GM19467 (cell line): ENCODE data around the gene HNRNPA3.
A peak's percentile ranks its signal among the peaks of the same experiment; 100 is the strongest.
"Not testable (repeated sequence)": the region's sequence is repeated elsewhere in the genome, so short reads cannot be mapped to it uniquely, and the experiment has no call there.

Experiments
- ATAC-seq: cut with Tn5 transposase; IDR thresholded peaks from one replicate; pipeline ENCODE4 v1.9.1; 2021; ENCODE audit warnings: mild to moderate bottlenecking, moderate library complexity; ENCODE audit not compliant: unreplicated experiment

HNRNPA3 gene

DNA sequence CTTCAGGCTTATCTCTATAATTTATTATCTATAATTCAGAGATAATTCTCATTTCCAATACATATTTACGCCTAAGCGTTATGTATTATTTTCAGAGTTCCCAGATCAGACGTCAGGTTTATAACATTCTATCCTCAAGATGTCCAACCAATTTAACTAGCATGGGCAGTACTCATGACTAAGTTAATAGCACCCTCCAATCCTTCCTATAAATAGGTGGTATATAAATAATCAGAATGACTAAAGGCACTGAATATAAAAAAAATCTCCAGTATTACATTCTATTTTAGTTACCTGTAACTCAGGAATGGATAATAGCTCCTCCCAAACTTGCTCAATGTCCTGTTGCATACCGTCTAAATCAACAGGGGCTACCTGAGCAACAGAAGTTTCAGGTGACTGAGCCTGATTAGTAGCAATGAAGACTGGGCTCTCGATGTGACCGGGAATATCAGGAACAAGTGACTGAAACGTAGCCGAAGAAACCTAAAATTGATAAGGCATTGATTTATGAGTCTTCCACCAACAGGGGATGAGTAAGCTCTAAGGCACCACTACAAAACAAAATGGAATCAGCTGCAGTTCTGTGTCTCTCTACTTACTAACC is 19.6 kb downstream of the HNRNPA3 start:
- ATAC-seq: no peak

DNA sequence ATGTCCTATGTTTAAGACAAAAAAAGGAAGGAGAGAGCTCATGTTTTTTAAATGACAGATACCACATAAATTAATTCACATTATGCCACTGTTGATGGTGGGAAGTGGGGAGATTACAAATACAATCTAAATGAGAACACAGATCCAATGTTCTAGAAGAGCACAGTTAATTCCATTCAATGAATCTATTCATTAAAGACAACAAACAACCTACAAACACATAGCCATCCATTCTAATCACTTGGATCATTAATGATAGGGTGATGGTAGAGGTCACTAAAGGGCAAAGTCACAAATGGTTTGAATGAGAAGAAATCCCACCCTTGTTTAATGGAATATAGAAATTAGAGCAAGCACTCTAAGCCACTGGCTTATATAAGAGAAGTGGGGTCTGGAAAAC is 21.7 kb downstream of the HNRNPA3 start:
- ATAC-seq: no peak

DNA sequence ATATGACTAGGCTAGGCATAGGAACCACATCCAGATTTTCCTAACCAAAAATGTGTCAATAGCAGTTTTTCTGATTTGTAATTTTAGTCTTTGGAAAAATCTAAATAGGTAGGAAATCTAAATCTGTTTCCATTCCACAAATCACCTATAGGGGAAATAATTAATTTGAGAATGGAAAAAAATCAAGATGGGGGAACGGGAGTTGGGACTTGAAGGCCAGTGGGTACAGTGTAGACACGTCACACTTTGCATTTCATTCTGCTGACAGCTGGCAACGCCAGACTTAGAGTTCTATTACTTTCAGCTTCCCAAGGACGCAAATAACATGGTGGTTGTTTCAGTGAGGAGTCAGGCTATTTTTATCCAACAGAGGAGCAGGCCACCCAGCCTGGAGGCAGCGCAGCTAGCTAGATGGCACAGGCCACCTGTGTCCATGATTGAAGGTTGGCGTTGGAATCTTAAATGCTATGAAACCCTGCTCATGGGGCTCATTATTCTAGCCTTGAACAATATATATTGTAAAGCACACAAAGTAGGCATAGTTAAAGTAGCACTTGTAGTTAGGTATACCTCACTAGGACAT is 23.4 kb downstream of the HNRNPA3 start:
- no peak for ATAC-seq

DNA sequence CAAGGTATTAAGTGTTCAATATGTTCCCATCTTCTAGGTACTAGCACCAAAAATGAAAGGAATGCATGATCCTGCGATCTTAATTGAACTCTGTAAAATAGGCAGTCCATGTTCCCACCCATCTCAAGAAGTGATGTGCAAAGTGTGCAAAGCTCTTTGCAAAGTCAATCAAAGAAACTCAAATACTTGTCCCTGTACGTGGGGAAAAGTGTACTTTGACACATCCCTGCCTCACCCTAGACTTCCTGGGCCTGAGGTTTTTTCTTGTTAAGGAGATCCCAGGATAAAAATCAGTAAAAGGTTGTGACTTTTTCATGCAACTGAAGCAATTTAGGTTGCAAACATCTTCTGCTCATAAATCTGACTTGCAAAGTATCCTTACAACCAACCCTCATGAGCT is 25.3 kb downstream of the HNRNPA3 start:
- ATAC-seq: no peak

DNA sequence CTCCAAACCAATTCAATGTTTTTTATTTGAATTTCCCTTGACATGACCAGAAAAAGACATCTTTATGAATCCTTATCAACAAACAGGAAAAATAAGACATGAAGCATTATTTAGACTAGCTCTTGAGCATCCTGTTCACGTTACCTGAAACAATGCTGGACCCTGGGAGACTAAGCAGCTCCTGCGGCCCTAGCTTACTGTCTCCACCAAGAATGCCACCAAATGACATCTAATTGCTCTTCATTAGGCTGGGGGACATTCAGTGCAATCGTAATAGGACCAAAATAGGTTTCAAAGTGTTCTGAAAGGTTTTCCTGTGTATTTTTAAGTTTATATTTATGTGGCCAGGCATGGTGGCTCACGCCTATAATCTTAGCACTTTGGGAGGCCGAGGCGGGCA is 26.5 kb downstream of the HNRNPA3 start:
- no peak for ATAC-seq

DNA sequence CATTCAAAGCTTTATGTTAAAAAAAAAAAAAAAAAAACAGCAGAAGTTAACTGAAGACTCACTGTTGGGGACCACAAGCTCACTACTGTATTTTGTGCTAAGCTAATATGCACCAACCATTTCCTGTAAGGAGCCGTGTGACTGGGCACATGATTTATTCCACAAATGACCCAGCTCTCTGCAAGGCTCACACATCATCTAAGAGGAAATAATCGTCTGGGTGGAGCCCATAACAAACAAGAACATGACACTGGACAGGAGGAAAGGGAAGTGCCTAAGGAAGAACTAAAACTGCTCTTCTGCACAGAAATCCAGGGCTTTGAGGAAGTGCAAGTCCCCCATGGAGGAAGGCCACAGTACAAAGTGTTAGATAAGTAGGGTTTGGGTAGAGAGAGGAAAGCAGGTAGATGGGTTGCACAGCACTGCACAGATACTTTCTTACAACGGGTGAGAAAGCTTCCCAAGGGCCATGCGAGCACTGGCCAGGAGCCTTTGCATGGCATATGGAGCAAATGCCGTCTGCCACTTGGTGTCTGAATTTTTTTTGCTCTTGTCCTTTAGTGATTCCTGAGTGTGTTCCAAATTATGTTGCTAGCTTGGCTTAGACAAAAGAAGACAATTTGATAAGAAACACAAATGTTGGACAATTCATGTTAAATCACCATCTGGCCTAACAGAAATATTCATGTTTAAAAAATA is 27.5 kb downstream of the HNRNPA3 start:
- peak; percentile 72 for ATAC-seq

DNA sequence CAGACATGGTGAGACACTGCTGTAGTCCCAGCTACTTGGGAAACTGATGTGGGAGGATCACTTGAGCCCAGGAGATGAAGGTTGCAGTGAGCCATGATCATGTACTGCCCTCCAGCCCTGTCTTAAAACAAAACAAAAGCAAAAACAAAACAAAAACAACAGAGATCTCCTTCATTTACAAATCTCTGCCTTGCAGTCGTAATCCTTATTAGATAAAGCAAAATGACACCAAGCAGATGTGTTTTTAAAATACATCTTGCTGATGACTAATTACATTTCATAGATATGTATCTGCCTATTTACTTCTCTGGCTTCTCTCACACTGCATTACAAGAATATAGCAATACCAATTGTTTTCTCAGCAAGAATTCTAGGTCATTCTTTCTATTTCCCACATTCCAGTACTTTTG is 29.1 kb downstream of the HNRNPA3 start:
- ATAC-seq: no peak

DNA sequence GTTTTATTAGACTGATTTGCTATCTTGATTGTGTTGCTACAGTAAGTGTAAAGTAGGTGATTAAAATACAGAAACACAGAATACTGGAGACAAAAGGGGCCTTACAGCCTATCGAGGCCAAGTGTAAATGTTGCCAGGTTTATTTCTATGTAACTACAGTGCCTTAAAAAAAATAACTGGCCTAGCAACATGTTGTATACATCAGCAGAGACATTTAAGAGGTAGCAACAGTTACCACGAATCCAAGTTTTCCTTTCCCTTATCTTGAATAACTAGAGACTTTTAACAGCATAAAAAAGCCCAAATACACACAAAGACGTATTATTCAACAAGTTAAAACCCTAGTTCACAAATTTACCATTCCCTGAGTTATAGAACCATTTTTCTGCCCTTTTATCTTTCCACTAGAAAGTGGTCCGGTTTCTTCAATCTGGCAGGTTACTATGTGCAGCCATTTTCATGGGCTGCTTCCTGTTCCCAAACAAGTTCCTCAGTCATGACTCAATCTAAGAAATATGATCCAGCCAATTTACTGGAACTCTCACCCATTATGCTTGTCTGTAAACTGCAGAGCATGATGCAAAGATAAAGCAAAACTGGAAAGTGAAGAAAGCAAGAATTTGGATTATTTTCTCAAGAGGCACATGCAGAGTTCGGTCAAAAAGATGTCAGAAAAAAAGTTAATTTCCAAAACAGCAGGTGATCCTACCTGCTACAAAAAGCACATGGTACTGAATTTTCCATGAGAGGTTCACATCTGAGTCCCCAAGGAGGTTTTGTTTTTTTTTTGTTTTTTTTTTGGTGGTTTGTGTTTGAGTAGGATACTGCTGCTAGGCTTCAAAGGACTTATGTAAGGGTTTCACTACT is 29.8 kb downstream of the HNRNPA3 start:
- ATAC-seq: no peak

DNA sequence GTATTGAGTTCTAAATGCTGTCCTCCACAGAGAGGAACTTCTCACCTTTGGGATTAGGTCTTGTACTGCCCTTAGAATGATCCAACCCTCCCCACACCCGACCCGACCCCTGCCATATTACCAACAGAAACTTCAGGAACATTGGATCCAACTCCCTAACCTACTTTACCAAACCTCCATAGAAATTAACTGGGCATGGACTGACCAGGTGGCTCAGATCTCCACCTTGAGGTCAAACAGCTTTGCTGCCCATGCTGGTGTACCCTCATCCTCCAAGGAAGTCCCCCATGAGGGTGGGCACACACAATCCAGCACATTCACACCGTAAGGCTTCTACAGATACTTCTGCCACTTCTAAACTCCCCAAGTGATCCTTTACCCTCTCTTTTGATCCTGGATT is 30.5 kb downstream of the HNRNPA3 start:
- no peak for ATAC-seq

DNA sequence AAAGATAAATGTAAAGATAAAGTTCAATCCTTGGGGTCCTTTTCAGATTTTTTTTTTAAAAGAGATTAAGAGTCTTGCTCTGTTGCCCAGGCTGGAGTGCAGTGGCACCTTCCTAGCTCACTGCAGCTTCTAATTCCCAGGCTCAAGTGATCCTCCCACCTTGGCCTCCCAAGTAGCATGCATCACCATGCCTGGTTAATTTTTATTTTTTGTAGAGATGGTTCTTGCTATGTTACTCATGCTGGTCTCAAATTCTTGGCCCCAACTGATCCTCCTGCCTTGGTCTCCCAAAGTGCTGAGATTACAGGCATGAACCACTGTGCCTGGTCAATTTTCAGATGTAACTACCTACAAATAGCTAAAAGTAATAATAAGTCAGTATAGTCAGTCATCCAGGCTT is 30.9 kb downstream of the HNRNPA3 start:
- ATAC-seq: no peak

DNA sequence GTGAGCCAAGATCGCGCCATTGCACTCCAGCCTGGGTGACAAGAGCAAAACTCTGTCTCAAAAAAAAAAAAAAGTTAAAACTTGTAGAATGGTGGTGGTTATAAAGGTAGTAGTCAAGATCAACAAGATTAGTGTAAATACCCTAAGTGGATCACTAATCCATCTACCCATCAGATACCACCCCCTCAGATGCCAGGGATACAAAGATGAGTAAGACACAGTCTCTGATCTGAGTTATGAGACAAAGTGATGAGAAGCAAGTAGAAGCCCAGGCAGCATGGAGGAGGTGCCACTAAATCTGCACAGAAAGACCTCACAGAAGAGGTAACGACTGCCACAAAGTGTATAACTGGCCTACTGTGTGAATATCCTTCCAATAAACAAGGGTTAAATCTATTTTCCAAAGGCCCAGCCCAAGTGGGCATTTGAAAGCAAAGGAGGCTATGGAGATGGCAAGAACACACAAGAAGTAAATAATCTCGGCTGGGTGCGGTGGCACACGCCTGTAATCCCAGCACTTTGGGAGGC is 31.7 kb downstream of the HNRNPA3 start:
- ATAC-seq: no peak

DNA sequence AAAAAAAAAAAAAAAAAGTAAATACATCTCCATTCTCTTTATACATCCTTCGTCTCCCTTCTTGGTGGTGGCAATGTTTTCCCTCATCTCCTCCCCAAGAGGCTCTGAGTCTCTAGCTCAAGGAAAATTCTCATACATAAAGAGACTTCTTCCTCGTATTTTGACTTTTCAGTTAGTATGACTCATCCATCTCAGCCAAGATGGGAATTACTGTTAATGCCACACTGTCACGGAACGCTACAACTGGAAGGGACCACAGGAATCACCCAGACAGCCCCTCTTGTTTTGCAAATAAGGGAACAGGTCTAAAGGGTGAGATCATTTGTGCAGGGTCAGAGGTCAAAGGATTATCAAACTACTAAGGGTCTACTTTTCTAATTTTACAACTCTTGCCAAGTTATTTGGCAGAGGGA is 32.4 kb downstream of the HNRNPA3 start:
- no peak for ATAC-seq

DNA sequence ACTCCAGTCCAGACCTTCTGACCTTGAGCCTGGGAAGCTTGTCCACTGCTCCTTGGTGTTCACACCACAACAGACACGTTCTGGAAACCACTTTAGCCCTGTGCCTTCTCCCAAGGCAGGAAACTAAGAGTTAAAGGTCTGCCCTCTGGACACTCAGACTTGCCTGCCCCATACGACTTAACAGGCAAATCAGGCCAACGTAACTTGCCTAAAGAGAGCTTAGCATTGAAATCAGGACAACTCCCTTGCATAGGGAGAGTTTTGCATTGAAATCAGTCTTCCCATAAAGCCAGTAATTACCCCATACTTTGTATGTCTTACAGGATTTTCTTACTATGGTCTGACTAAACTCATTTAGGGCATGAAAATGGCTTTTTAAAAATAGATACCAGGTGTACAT is 33.4 kb downstream of the HNRNPA3 start:
- no peak for ATAC-seq

DNA sequence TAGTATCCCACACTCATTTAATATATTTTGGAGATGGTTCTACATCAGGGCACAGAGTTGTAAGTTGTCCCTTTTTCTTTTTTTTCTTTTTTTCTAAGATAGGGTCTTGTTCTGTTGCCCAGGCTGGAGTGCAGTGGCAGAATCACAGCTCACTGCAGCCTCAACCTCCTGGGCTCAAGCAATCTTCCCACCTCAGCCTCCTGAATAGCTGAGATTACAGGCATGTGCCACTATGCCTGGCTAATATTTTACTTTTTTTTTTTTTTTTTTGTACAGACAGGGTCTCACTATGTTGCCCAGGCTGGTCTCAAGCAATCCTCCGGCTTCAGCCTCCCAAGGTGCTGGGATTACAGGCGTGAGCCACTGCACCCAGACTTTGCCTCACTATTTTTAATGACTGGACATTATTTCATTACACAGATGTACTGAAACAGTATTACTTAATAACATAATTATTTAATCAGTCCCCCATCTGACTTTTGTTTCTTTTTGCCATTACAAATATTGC is 34.0 kb downstream of the HNRNPA3 start:
- ATAC-seq: not testable (repeated sequence)

DNA sequence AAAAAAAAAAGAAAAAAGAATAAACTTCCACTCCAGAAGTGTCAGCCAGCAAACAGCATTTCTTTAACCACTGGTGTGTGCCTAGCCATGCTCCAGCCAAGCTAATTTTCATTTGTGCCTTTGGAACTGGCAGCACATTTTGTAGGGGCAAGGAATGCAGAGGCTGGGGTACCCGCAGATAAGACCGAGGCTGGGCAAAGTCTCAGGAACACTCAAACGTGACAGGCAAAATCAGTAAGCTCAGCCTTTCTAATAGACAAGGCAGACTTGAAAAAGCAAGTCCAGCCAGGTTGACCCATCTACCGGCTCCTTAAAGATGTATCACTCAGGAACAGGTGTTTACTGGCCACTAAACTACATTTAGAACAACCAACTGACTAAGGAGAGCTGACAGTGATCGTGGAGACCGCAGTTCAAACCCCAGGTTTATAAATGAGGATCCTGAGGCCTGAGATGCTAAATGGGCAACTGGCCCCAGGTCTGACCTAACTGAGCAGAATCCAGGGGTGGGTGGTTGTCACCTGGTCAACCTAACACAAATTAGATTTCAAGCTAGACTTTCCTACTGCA is 35.2 kb downstream of the HNRNPA3 start:
- no peak for ATAC-seq

DNA sequence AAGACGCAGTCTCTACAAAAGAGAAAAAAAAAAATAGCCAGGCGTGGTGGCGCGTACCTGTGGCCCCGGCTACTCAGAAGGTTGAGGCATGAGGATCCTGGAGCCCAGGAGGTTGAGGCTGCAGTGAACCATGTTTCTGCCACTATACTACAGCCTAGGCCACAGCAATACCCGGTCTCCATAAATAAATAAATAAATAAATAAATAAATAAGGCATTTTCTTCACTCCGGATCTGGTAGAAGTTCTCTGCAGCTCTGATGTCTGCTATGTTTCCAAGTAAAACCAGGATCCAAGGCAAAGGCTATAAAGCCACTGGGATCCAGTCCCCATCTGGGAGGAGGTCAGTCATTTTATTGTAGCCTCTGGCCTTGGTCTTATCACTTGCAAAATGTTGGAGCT is 36.4 kb downstream of the HNRNPA3 start:
- no peak for ATAC-seq

DNA sequence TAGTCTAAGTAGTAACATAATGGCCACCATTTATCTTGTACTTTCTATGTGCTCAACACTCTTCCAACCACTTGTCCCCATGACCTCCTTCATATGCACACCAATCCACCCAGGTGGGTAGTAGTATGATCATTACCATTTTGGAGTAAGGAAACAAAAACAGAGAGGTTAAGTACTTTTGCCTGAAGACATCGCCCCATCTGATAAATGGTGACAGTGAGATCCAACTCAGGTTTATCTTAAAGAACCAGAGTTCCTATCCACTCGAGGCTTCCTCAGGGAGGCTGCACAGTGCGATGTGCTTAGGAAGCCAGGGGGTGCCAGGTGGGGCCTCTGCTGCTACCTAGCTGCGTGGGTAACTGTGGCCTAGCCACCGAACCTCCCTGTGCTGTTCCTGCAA is 37.9 kb downstream of the HNRNPA3 start:
- ATAC-seq: no peak

DNA sequence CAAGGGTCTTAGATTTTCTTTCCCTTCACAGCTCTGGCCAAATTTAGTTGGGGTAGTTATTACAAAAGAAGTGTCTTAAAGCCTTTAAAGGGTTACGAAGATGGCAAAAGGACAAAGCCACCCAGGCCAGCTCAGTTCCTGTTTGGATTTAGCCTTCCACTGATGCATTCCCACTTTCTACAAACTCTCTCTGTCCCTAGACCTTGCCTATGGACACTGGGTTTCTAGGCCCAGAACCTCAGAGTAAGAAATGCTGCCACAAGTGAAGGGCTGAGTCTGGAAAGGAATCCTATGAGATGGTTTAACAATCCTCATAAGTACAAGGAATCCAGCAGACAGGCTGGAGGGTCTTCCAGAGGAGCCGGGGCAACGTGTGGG is 38.6 kb downstream of the HNRNPA3 start:
- ATAC-seq: no peak

DNA sequence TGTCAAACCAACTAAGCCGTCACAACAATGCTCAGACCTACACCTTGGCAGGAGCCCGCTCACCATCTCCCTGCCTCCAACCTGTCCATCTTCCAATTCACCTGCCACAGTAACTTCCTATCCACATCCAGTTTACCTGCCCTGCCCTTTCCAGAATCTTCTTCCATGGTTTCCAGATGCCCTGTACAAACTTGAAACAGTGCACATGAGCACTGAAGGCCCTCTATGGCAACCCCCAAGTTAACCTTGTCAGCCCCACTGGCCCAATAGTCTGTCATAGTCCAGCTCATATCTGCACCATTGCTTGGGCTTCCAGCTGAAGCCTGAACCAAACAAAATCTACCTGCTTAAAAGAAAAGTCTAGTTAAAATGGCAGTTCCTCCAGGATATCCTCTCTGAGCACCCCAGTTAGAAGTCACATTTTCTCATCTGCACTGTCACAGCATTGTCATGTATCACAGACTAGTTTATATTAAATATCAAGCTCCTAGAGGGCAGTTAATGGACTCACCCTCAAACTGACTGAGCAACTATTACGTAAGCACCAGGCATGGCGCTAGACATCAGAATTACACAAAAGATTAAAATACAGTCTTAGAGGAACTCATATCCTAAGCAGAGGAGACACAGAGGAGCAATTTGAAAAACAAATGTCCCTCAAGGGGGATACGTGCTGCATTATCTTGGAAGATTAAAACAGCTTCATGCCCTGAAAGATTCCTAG is 40.4 kb downstream of the HNRNPA3 start:
- ATAC-seq: no peak

DNA sequence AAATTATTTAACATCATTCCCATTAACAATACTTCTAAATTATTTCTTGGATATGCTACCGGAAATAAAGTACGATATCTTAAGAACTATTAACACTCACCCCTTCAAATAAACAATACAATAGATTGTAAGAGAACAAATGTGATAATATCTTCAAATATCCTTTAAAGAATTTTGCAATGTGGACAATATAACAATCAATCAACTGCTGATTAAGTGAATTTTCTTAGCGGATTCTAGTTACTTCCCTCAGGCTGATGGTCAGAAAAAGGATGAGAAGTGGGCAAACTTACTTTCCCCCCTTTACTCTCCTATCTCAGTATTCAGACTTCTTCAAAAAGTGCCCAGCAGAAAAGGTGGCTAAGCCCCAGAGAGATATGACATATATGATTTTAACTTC is 41.1 kb downstream of the HNRNPA3 start:
- ATAC-seq: no peak
